Measurements from ENCODE around the gene BRD4. TPM values are rescaled to one million over a fixed set of nuclear protein-coding genes. Genes with fewer than 3 reads are reported as not detected.

BRD4 gene
- total RNA-seq, 2 experiments from 2014 or later, result 33.6 to 143 TPM

DNA sequence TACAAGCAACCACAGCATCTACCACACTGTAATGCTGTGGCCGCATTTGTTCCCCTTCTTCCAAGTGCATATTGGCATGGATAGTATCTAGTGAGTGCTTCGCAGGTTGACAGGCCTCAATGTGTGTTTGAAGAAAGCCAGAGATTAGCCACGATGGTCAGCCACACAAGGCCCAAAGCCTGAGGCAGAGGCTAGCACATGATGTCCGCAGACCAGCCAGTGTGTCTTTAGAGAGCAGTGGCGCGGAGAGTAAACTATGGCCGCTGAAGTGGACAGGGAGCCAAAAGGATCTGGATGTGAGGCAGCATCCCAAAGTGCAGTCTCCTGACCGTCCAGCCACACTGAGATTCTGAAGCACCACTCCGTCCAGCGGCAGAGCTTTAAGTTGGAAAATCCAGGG lies 36.0 kb downstream of the BRD4 start:
- H3K36me3 ChIP-seq (ENCODE audit: insufficient read depth, low read length), result peaks cover 37% of the 10 kb centered on the region
- no peak overlapping the region for H2AFZ ChIP-seq (ENCODE audit: low read length)
- no TSS peak for BruUV-seq (replicated peaks)
- DNase-seq (ENCODE audit: low spot score), result no peak
- no peak overlapping the region for H3K4me3 ChIP-seq (ENCODE audit: low read depth, low read length, poor library complexity, severe bottlenecking)
- no peaks in the 10 kb centered on the region for H3K9me2 ChIP-seq (ENCODE audit: insufficient read depth, low read length)
- peaks cover 89% of the 10 kb centered on the region for H3K4me1 ChIP-seq (ENCODE audit: insufficient read depth, low read length, poor library complexity, severe bottlenecking)
- H3K9me3 ChIP-seq (ENCODE audit: low read length), result no peaks in the 10 kb centered on the region
- intact Hi-C loops (cut with micrococcal nuclease; ENCODE audit: unreplicated experiment), result no loop called here
- H4K20me1 ChIP-seq (ENCODE audit: insufficient read depth, low read length), result peaks cover 75% of the 10 kb centered on the region
- H3K79me2 ChIP-seq (ENCODE audit: insufficient read depth, low read depth, low read length), result peaks cover 100% of the 10 kb centered on the region
- H3K4me2 ChIP-seq (ENCODE audit: low read length), result no peak overlapping the region
- POLR2A ChIA-PET, result interaction anchor here (4.0 kb wide), 1 partner anchor 8 kb away, joined by 17 read pairs; no protein-coding TSS in a partner anchor
- no peak for TF ChIP-seq EZH2phosphoT487 (IDR thresholded peaks at IDR 0.05; ENCODE audit: borderline replicate concordance, low read depth, low read length)
- TF ChIP-seq, protein P1, sequence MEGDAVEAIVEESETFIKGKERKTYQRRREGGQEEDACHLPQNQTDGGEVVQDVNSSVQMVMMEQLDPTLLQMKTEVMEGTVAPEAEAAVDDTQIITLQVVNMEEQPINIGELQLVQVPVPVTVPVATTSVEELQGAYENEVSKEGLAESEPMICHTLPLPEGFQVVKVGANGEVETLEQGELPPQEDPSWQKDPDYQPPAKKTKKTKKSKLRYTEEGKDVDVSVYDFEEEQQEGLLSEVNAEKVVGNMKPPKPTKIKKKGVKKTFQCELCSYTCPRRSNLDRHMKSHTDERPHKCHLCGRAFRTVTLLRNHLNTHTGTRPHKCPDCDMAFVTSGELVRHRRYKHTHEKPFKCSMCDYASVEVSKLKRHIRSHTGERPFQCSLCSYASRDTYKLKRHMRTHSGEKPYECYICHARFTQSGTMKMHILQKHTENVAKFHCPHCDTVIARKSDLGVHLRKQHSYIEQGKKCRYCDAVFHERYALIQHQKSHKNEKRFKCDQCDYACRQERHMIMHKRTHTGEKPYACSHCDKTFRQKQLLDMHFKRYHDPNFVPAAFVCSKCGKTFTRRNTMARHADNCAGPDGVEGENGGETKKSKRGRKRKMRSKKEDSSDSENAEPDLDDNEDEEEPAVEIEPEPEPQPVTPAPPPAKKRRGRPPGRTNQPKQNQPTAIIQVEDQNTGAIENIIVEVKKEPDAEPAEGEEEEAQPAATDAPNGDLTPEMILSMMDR (conservative IDR thresholded peaks at IDR 0.05; ENCODE audit: low read length), result no peak
- H3K27ac ChIP-seq (ENCODE audit: low read depth, low read length, poor library complexity, severe bottlenecking), result no peak overlapping the region
- CTCF ChIA-PET (ENCODE audit: unreplicated experiment), result interaction anchor here (1.2 kb wide), 1 partner anchor 8 kb away, joined by 3 read pairs; no protein-coding TSS in a partner anchor

DNA sequence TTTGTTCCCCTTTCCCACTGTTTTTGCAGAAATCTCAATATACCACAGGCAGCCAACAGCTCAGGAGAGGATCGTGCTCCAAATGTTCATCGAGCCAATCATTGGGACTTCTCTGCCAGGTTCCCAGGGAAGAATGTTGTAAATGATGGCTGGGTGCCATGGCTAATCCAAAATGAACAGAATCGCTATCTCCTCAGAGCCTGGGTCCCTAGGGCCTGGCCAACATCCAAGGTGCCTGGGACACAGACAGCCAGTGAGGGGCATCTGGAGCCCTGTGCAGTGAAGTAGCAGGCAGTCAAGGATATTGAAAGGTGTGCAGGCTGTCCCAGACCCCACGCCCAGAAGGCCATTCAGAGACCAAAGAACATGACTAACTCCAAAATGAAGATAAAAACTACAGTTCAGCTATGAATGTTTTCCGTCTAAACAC lies 37.8 kb downstream of the BRD4 start:
- no peak for TF ChIP-seq EZH2phosphoT487 (IDR thresholded peaks at IDR 0.05; ENCODE audit: borderline replicate concordance, low read depth, low read length)
- TF ChIP-seq, protein P1 (conservative IDR thresholded peaks at IDR 0.05; ENCODE audit: low read length), result no peak
- peaks cover 37% of the 10 kb centered on the region for H3K36me3 ChIP-seq (ENCODE audit: insufficient read depth, low read length)
- no peak overlapping the region for H2AFZ ChIP-seq (ENCODE audit: low read length)
- DNase-seq (ENCODE audit: low spot score), result no peak
- no peaks in the 10 kb centered on the region for H3K9me3 ChIP-seq (ENCODE audit: low read length)
- no peaks in the 10 kb centered on the region for H3K9me2 ChIP-seq (ENCODE audit: insufficient read depth, low read length)
- ChIA-PET CTCF (ENCODE audit: unreplicated experiment) (no interaction called here), POLR2A (interaction anchor here (0.6 kb wide), 1 partner anchor 173 kb away, joined by 4 read pairs; no protein-coding TSS in a partner anchor)
- H3K79me2 ChIP-seq (ENCODE audit: insufficient read depth, low read depth, low read length), result peaks cover 100% of the 10 kb centered on the region
- H3K27ac ChIP-seq (ENCODE audit: low read depth, low read length, poor library complexity, severe bottlenecking), result peak overlapping the region; percentile 84
- BruUV-seq (replicated peaks), result no TSS peak
- intact Hi-C loops (cut with micrococcal nuclease; ENCODE audit: unreplicated experiment), result no loop called here
- H4K20me1 ChIP-seq (ENCODE audit: insufficient read depth, low read length), result peaks cover 78% of the 10 kb centered on the region
- peaks cover 91% of the 10 kb centered on the region for H3K4me1 ChIP-seq (ENCODE audit: insufficient read depth, low read length, poor library complexity, severe bottlenecking)
- H3K4me2 ChIP-seq (ENCODE audit: low read length), result peak overlapping the region; percentile 96
- no peak overlapping the region for H3K4me3 ChIP-seq (ENCODE audit: low read depth, low read length, poor library complexity, severe bottlenecking)

GRCh38 chr19:15293781-15294491 lies 38.4 kb downstream of the BRD4 start:
- ChIA-PET POLR2A (interaction anchor here (0.6 kb wide), 1 partner anchor 174 kb away, joined by 4 read pairs; no protein-coding TSS in a partner anchor), CTCF (ENCODE audit: unreplicated experiment) (no interaction called here)
- BruUV-seq (replicated peaks), result no TSS peak
- H3K4me1 ChIP-seq (ENCODE audit: insufficient read depth, low read length, poor library complexity, severe bottlenecking), result peaks cover 91% of the 10 kb centered on the region
- H2AFZ ChIP-seq (ENCODE audit: low read length), result no peak overlapping the region
- peak overlapping the region; percentile 57 for H3K4me3 ChIP-seq (ENCODE audit: low read depth, low read length, poor library complexity, severe bottlenecking)
- no peaks in the 10 kb centered on the region for H3K9me3 ChIP-seq (ENCODE audit: low read length)
- H3K27ac ChIP-seq (ENCODE audit: low read depth, low read length, poor library complexity, severe bottlenecking), result peak overlapping the region; percentile 84
- TF ChIP-seq, protein P1 (conservative IDR thresholded peaks at IDR 0.05; ENCODE audit: low read length), result no peak
- no peak for TF ChIP-seq EZH2phosphoT487 (IDR thresholded peaks at IDR 0.05; ENCODE audit: borderline replicate concordance, low read depth, low read length)
- peaks cover 100% of the 10 kb centered on the region for H3K79me2 ChIP-seq (ENCODE audit: insufficient read depth, low read depth, low read length)
- peak overlapping the region; percentile 96 for H3K4me2 ChIP-seq (ENCODE audit: low read length)
- peaks cover 37% of the 10 kb centered on the region for H3K36me3 ChIP-seq (ENCODE audit: insufficient read depth, low read length)
- no peaks in the 10 kb centered on the region for H3K9me2 ChIP-seq (ENCODE audit: insufficient read depth, low read length)
- intact Hi-C loops (cut with micrococcal nuclease; ENCODE audit: unreplicated experiment), result loop anchor here (2.0 kb wide), 1 partner anchor 39 kb away; the partner anchor contains the start of gene BRD4
- no peak for DNase-seq (ENCODE audit: low spot score)
- peaks cover 72% of the 10 kb centered on the region for H4K20me1 ChIP-seq (ENCODE audit: insufficient read depth, low read length)

Data from OCI-LY7 (cell line).